ENCODE results near the gene TXNL4B.
"Not testable (repeated sequence)": the region's sequence is repeated elsewhere in the genome, so short reads cannot be mapped to it uniquely, and the experiment has no call there.

TXNL4B gene

GRCh38 chr16:72104905-72105304, 11.5 kb upstream of the TXNL4B start:
- H3K27ac Mint-ChIP-seq, result no peak overlapping the region
- H3K27me3 Mint-ChIP-seq, result no peaks in the 10 kb centered on the region
- H3K4me3 Mint-ChIP-seq, result no peak overlapping the region
- no peaks in the 10 kb centered on the region for H3K9me3 Mint-ChIP-seq (ENCODE audit: low read depth)
- no peaks in the 10 kb centered on the region for H3K4me1 Mint-ChIP-seq (ENCODE audit: low read depth)
- peaks cover 9% of the 10 kb centered on the region for H3K36me3 Mint-ChIP-seq

GRCh38 chr16:72101195-72101594, 7.8 kb upstream of the TXNL4B start:
- H3K9me3 Mint-ChIP-seq (ENCODE audit: low read depth), result no peaks in the 10 kb centered on the region
- H3K4me3 Mint-ChIP-seq, result no peak overlapping the region
- no peak overlapping the region for H3K27ac Mint-ChIP-seq
- peaks cover 2% of the 10 kb centered on the region for H3K4me1 Mint-ChIP-seq (ENCODE audit: low read depth)
- H3K36me3 Mint-ChIP-seq, result peaks cover 20% of the 10 kb centered on the region
- no peaks in the 10 kb centered on the region for H3K27me3 Mint-ChIP-seq

DNA sequence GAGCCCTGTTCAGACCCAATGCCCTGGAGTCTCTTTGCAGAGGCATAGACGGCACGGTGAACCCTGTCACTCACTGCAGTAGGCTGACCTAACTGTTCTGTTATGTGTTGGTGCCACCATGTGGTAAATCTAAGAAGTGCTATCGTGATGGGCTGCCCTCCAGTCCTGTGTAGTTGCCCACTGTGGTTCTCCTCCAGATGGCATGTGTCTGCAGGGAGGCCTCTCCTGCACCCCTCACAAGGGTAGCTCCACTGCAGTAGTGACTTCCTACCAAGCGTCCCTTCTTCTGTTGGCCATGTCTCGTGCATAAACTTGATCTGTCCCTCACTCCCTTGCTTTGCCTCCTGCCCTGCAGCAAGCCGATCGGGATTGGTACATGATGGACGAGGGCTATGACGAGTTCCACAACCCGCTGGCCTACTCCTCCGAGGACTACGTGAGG, 6.0 kb upstream of the TXNL4B start:
- peaks cover 17% of the 10 kb centered on the region for H3K36me3 Mint-ChIP-seq
- H3K9me3 Mint-ChIP-seq (ENCODE audit: low read depth), result no peaks in the 10 kb centered on the region
- peaks cover 18% of the 10 kb centered on the region for H3K4me1 Mint-ChIP-seq (ENCODE audit: low read depth)
- no peak overlapping the region for H3K27ac Mint-ChIP-seq
- H3K4me3 Mint-ChIP-seq, result no peak overlapping the region
- no peaks in the 10 kb centered on the region for H3K27me3 Mint-ChIP-seq

DNA sequence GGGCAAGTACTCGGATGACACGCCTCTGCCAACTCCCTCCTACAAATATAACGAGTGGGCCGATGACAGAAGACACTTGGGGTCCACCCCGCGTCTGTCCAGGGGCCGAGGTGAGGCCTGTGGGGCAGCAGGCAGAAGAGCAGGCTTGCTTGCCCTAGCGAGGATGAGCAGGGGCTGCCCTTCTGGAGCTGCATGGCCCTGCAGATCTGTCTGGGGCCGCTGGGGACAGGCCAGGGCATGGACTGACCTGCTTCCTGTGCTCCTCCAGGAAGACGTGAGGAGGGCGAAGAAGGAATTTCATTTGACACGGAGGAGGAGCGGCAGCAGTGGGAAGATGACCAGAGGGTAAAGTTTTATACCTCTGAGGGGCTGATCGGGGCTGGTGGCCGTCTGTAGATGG, 5.5 kb upstream of the TXNL4B start:
- H3K27me3 Mint-ChIP-seq, result no peaks in the 10 kb centered on the region
- H3K27ac Mint-ChIP-seq, result no peak overlapping the region
- H3K36me3 Mint-ChIP-seq, result peaks cover 17% of the 10 kb centered on the region
- H3K4me1 Mint-ChIP-seq (ENCODE audit: low read depth), result peaks cover 19% of the 10 kb centered on the region
- H3K9me3 Mint-ChIP-seq (ENCODE audit: low read depth), result no peaks in the 10 kb centered on the region
- no peak overlapping the region for H3K4me3 Mint-ChIP-seq

GRCh38 chr16:72094266-72094610, 818 bp upstream of the TXNL4B start:
- Mint-ChIP-seq H3K27ac (peak overlapping the region; percentile 98), H3K27me3 (no peaks in the 10 kb centered on the region), H3K36me3 (peaks cover 12% of the 10 kb centered on the region), H3K4me3 (peak overlapping the region; percentile 97), H3K9me3 (ENCODE audit: low read depth) (no peaks in the 10 kb centered on the region), H3K4me1 (ENCODE audit: low read depth) (peaks cover 41% of the 10 kb centered on the region)

- H3K9me3 Mint-ChIP-seq (ENCODE audit: low read depth), result no peaks in the 10 kb centered on the region
- peak overlapping the region; percentile 98 for H3K27ac Mint-ChIP-seq
- H3K4me3 Mint-ChIP-seq, result peak overlapping the region; percentile 97
- H3K4me1 Mint-ChIP-seq (ENCODE audit: low read depth), result peaks cover 41% of the 10 kb centered on the region
- H3K36me3 Mint-ChIP-seq, result peaks cover 10% of the 10 kb centered on the region
- no peaks in the 10 kb centered on the region for H3K27me3 Mint-ChIP-seq
Observed at GRCh38 chr16:72092832-72093447, 480 bp downstream of the TXNL4B start.

GRCh38 chr16:72091217-72091616, 2.2 kb downstream of the TXNL4B start:
- peak overlapping the region; percentile 41 for H3K27ac Mint-ChIP-seq
- H3K4me1 Mint-ChIP-seq (ENCODE audit: low read depth), result peaks cover 39% of the 10 kb centered on the region
- H3K9me3 Mint-ChIP-seq (ENCODE audit: low read depth), result no peaks in the 10 kb centered on the region
- H3K27me3 Mint-ChIP-seq, result no peaks in the 10 kb centered on the region
- H3K4me3 Mint-ChIP-seq, result peak overlapping the region; percentile 97
- peaks cover 3% of the 10 kb centered on the region for H3K36me3 Mint-ChIP-seq

DNA sequence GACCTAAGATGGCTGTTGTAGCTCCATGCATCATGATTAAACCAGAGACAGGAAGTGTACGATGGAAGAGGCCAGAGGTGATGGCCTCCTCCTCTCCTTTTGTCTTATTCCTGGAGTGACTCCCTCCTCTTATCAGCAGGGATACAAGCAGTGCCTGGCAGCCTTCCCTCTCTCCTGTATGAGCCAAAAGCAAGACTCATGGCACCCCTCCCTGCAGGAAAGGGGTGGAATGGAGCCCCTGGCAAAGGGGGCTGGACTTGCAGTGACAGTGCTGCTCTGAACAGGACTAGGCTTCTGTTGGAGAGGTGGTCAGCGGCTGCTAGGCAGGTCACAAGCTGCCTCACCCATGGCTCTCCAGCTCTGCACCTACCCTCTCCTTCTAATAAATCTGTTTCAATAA, 8.4 kb downstream of the TXNL4B start:
- Mint-ChIP-seq H3K9me3 (ENCODE audit: low read depth) (peaks cover 3% of the 10 kb centered on the region), H3K4me1 (ENCODE audit: low read depth) (no peaks in the 10 kb centered on the region), H3K36me3 (peaks cover 21% of the 10 kb centered on the region)

GRCh38 chr16:72084445-72084844, 9.0 kb downstream of the TXNL4B start:
- H3K27ac Mint-ChIP-seq, result no peak overlapping the region
- H3K36me3 Mint-ChIP-seq, result peaks cover 21% of the 10 kb centered on the region
- no peaks in the 10 kb centered on the region for H3K27me3 Mint-ChIP-seq
- no peak overlapping the region for H3K4me3 Mint-ChIP-seq
- peaks cover 3% of the 10 kb centered on the region for H3K9me3 Mint-ChIP-seq (ENCODE audit: low read depth)
- no peaks in the 10 kb centered on the region for H3K4me1 Mint-ChIP-seq (ENCODE audit: low read depth)

More for the DNA sequence above, 8.4 kb downstream of the TXNL4B start:
- H3K4me3 Mint-ChIP-seq, result no peak overlapping the region
- H3K27me3 Mint-ChIP-seq, result no peaks in the 10 kb centered on the region
- no peak overlapping the region for H3K27ac Mint-ChIP-seq

- Mint-ChIP-seq H3K36me3 (peaks cover 21% of the 10 kb centered on the region), H3K27me3 (no peaks in the 10 kb centered on the region), H3K4me1 (ENCODE audit: low read depth) (no peaks in the 10 kb centered on the region), H3K4me3 (no peak overlapping the region), H3K9me3 (ENCODE audit: low read depth) (peaks cover 3% of the 10 kb centered on the region), H3K27ac (no peak overlapping the region)
Observed at GRCh38 chr16:72083778-72084404, 9.5 kb downstream of the TXNL4B start.

GRCh38 chr16:72076991-72077706, 16.3 kb downstream of the TXNL4B start:
- not testable (repeated sequence) for H3K4me3 Mint-ChIP-seq; H3K27me3 Mint-ChIP-seq; H3K4me1 Mint-ChIP-seq (ENCODE audit: low read depth); H3K27ac Mint-ChIP-seq; H3K9me3 Mint-ChIP-seq (ENCODE audit: low read depth); H3K36me3 Mint-ChIP-seq

- not testable (repeated sequence) for H3K4me1 Mint-ChIP-seq (ENCODE audit: low read depth); H3K36me3 Mint-ChIP-seq; H3K4me3 Mint-ChIP-seq; H3K27me3 Mint-ChIP-seq; H3K9me3 Mint-ChIP-seq (ENCODE audit: low read depth); H3K27ac Mint-ChIP-seq
Observed at GRCh38 chr16:72075067-72075466, 18.4 kb downstream of the TXNL4B start.

GRCh38 chr16:72073560-72074230, 19.7 kb downstream of the TXNL4B start:
- H3K27ac Mint-ChIP-seq, result no peak overlapping the region
- no peak overlapping the region for H3K4me3 Mint-ChIP-seq
- no peaks in the 10 kb centered on the region for H3K9me3 Mint-ChIP-seq (ENCODE audit: low read depth)
- H3K27me3 Mint-ChIP-seq, result no peaks in the 10 kb centered on the region
- H3K36me3 Mint-ChIP-seq, result no peaks in the 10 kb centered on the region
- H3K4me1 Mint-ChIP-seq (ENCODE audit: low read depth), result no peaks in the 10 kb centered on the region

- H3K27ac Mint-ChIP-seq, result no peak overlapping the region
- H3K36me3 Mint-ChIP-seq, result no peaks in the 10 kb centered on the region
- no peaks in the 10 kb centered on the region for H3K27me3 Mint-ChIP-seq
- H3K9me3 Mint-ChIP-seq (ENCODE audit: low read depth), result no peaks in the 10 kb centered on the region
- no peak overlapping the region for H3K4me3 Mint-ChIP-seq
- no peaks in the 10 kb centered on the region for H3K4me1 Mint-ChIP-seq (ENCODE audit: low read depth)
Observed at GRCh38 chr16:72072514-72073342, 20.7 kb downstream of the TXNL4B start.
